HEK293 (cell line): ENCODE measurements around the gene SLC9A4.

Experiments
- CTCF ChIA-PET: fragments of 350-600 bp; formaldehyde crosslinking; extraction: SDS; loops from one replicate; lab custom pipeline; 2021; ENCODE audit warnings: antibody characterized with exemption; lab: Yijun Ruan, JAX
- POLR2A ChIA-PET: fragments of 300-600 bp; formaldehyde crosslinking; extraction: SDS; loops from one replicate; lab custom pipeline; 2020; ENCODE audit warnings: antibody characterized with exemption, inconsistent platforms; lab: Yijun Ruan, JAX
- H3K27ac ChIP-seq: fragments of 200-500 bp; sonication (Bioruptor generic); 2 replicates; pipeline ENCODE4 v1.5.1; 2014; ENCODE audit warnings: low read depth, low read length, control low read depth, inconsistent platforms; ENCODE audit errors: extremely low read depth
- H3K36me3 ChIP-seq, 2 experiments: fragments of 200-500 bp in 1 of 2; sonication (Bioruptor generic) in 1 of 2; 1 replicate in 1 of 2; 2 replicates in 1 of 2; pipeline ENCODE4 v1.5.1; 2014 to 2017; ENCODE audit warnings: inconsistent platforms in 2 of 2, low read length in 2 of 2; ENCODE audit not compliant: control insufficient read depth in 2 of 2, insufficient read depth in 1 of 2
- H3K4me1 ChIP-seq: fragments of 200-500 bp; sonication (Bioruptor generic); 2 replicates; pipeline ENCODE4 v1.5.1; 2014; ENCODE audit warnings: mild to moderate bottlenecking, low read length, inconsistent platforms; ENCODE audit not compliant: control insufficient read depth, insufficient read depth
- H3K4me3 ChIP-seq: 2 replicates; pipeline ENCODE4 v1.5.1; 2011; ENCODE audit warnings: low read depth, mild to moderate bottlenecking, control low read depth, low read length, moderate library complexity
- H3K9me3 ChIP-seq: fragments of 200-500 bp; sonication (Bioruptor generic); 2 replicates; pipeline ENCODE4 v1.5.1; 2014; ENCODE audit warnings: low read depth, low read length, inconsistent platforms; ENCODE audit not compliant: control insufficient read depth, insufficient read depth
- ZNF155 ChIP-seq: fragments of 450-650 bp; formaldehyde crosslinking; IDR thresholded peaks from 2 replicates; pipeline ENCODE4 v1.5.1; 2016; ENCODE audit warnings: missing biosample characterization, missing genetic modification characterization
- ZNF555 ChIP-seq: fragments of 450-650 bp; formaldehyde crosslinking; conservative IDR thresholded peaks from 2 replicates; pipeline ENCODE4 v1.5.1; 2017; ENCODE audit warnings: missing biosample characterization, mild to moderate bottlenecking, missing genetic modification characterization, inconsistent platforms
- TF ChIP-seq, protein P1 (sequence below): fragments of 450-650 bp; formaldehyde crosslinking; IDR thresholded peaks from 2 replicates; pipeline ENCODE4 v1.5.1; 2016; ENCODE audit warnings: missing biosample characterization, missing genetic modification characterization, low read depth

SLC9A4 gene

DNA sequence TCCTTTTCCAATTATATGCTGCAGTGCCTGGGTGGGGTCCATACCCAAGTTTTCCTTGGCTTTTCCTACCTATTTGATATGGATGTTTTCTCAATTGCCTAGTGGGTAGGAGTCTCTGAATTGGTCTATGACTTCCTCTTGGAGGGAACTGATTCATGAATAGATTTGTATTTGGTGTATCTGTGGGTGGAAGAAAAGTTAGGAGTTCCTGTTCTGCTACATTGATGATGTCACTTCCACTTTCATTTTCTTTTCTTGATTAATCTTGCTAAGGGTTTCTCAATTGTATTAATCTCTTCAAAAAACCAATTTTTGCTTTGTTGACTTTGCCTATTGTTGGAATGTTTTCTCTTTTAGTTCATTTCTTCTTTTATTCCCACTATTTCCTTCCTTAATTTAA, 108.9 kb downstream of the SLC9A4 start (continued):
- TF ChIP-seq ZNF155 (tag by site-specific recombination) = no peak
- TF ChIP-seq, all 188 proteins: peak for 0

DNA sequence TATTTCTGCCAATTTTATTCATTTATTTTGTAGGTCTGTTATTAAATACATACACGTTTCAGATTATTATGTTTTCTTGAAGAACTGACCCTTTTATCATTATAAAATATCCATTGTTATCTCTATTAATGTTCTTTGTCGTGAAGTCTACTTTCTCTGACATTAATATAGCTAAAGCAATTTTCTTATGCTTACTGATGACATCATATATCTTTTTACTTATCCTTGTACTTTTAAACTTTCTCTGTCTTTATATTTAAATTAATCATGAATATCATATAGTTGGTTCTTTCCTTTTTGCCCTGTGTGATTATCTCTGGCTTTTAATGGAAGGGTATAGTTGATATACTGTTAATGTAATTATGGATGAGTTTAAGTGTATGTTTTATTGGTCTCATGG, 109.8 kb downstream of the SLC9A4 start:
- CTCF ChIA-PET = no interaction called here

More for the DNA sequence above, 109.8 kb downstream of the SLC9A4 start:
- H3K36me3 ChIP-seq = no peaks in the 10 kb centered on the region
- TF ChIP-seq, protein P1, sequence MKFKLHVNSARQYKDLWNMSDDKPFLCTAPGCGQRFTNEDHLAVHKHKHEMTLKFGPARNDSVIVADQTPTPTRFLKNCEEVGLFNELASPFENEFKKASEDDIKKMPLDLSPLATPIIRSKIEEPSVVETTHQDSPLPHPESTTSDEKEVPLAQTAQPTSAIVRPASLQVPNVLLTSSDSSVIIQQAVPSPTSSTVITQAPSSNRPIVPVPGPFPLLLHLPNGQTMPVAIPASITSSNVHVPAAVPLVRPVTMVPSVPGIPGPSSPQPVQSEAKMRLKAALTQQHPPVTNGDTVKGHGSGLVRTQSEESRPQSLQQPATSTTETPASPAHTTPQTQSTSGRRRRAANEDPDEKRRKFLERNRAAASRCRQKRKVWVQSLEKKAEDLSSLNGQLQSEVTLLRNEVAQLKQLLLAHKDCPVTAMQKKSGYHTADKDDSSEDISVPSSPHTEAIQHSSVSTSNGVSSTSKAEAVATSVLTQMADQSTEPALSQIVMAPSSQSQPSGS (tag by site-specific recombination) = peak; percentile 57
- TF ChIP-seq ZNF555 = no peak
- H3K9me3 ChIP-seq = no peaks in the 10 kb centered on the region
- no peaks in the 10 kb centered on the region for H3K4me1 ChIP-seq
- H3K27ac ChIP-seq = no peak overlapping the region
- H3K4me3 ChIP-seq = no peak overlapping the region
- POLR2A ChIA-PET = no interaction called here
